ENCODE measurements around the gene AIDA.

GRCh38 chr1:222652676-222653075, 59.6 kb downstream of the AIDA start:
- TF ChIP-seq, protein P1, sequence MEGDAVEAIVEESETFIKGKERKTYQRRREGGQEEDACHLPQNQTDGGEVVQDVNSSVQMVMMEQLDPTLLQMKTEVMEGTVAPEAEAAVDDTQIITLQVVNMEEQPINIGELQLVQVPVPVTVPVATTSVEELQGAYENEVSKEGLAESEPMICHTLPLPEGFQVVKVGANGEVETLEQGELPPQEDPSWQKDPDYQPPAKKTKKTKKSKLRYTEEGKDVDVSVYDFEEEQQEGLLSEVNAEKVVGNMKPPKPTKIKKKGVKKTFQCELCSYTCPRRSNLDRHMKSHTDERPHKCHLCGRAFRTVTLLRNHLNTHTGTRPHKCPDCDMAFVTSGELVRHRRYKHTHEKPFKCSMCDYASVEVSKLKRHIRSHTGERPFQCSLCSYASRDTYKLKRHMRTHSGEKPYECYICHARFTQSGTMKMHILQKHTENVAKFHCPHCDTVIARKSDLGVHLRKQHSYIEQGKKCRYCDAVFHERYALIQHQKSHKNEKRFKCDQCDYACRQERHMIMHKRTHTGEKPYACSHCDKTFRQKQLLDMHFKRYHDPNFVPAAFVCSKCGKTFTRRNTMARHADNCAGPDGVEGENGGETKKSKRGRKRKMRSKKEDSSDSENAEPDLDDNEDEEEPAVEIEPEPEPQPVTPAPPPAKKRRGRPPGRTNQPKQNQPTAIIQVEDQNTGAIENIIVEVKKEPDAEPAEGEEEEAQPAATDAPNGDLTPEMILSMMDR (IDR thresholded peaks at IDR 0.05), result no peak
- TF ChIP-seq POLR2AphosphoS5 (IDR thresholded peaks at IDR 0.05; ENCODE audit: low read depth, low read length), result no peak
- no peak for TF ChIP-seq SIN3A (IDR thresholded peaks at IDR 0.05; ENCODE audit: borderline replicate concordance, insufficient read depth, low read depth, low read length)
- TF ChIP-seq, protein P2, sequence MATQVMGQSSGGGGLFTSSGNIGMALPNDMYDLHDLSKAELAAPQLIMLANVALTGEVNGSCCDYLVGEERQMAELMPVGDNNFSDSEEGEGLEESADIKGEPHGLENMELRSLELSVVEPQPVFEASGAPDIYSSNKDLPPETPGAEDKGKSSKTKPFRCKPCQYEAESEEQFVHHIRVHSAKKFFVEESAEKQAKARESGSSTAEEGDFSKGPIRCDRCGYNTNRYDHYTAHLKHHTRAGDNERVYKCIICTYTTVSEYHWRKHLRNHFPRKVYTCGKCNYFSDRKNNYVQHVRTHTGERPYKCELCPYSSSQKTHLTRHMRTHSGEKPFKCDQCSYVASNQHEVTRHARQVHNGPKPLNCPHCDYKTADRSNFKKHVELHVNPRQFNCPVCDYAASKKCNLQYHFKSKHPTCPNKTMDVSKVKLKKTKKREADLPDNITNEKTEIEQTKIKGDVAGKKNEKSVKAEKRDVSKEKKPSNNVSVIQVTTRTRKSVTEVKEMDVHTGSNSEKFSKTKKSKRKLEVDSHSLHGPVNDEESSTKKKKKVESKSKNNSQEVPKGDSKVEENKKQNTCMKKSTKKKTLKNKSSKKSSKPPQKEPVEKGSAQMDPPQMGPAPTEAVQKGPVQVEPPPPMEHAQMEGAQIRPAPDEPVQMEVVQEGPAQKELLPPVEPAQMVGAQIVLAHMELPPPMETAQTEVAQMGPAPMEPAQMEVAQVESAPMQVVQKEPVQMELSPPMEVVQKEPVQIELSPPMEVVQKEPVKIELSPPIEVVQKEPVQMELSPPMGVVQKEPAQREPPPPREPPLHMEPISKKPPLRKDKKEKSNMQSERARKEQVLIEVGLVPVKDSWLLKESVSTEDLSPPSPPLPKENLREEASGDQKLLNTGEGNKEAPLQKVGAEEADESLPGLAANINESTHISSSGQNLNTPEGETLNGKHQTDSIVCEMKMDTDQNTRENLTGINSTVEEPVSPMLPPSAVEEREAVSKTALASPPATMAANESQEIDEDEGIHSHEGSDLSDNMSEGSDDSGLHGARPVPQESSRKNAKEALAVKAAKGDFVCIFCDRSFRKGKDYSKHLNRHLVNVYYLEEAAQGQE (IDR thresholded peaks at IDR 0.05; ENCODE audit: insufficient read depth in 1 of 2, low read depth in 2 of 2, low read length in 1 of 2), result no peak

All from Panc1 (cell line).